ENCODE results near the gene ACTMAP.

ACTMAP gene

DNA sequence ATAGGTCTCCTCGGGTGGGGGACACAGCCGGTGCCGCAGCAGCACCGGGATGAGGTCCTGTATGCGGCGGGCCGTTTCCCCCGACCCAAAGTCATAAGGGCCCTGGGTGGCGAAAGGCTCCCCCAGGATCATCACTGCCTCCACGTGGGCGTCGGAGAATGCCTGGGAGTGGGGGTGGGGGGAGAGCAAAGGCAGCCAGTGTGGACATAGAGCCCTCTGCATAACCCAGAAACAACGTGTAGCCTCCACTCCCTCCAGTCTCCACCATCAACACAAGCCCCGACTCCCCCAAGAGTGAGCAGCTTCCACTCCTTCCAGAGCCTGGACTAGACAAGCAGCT is 58.1 kb downstream of the ACTMAP start:
- no peak for DNase-seq

DNA sequence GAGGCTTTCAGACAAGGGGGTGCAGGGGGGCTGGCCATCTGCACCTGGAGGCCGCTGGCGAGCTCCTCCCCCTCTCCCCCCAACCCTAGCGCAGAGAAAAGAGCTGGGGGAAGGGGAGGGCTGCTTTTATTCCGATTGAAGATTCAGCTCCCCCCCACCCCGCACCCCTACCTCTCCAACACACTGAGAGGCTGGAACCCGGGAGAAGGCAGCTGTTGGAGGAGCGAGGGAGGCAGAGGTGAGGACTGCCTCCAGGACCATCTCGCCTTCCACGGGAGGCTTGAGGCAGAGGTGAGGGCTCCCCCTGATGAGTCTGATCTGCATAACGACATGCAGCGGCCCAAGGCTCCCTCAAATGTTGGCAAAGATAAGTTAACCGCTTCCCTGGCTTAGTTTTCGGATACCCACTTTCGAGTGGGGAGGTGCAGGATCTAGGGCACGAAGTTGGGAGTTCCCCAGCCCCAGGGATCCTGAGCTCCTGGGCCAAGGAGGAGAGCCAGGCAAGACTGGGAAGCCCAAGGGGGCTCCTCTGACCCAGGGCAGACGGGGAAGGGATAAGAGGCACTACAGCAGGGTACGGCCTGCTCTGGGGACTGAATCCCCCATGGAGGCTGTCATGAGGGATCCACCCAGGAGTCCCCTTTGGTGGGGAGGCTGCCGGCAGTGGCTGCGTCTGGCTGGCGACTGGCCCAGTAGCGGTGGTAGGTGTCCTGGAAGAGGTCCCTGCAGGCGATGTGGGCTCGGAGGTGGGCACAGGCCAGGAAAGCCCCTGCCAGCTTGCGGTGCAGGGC is 58.7 kb downstream of the ACTMAP start:
- no peak for DNase-seq

All from CD4-positive, alpha-beta T cell treated with Interleukin-17A for 1 hour (primary cell).